Measurements from ENCODE around the gene IL2RA. TPM values are rescaled to one million over a fixed set of nuclear protein-coding genes. Genes with fewer than 3 reads are reported as not detected.

The IL2RA gene
- total and polyA plus RNA-seq, 9 donors = 0.07 to 5.2 (median 0.90) TPM; not detected in 2

DNA sequence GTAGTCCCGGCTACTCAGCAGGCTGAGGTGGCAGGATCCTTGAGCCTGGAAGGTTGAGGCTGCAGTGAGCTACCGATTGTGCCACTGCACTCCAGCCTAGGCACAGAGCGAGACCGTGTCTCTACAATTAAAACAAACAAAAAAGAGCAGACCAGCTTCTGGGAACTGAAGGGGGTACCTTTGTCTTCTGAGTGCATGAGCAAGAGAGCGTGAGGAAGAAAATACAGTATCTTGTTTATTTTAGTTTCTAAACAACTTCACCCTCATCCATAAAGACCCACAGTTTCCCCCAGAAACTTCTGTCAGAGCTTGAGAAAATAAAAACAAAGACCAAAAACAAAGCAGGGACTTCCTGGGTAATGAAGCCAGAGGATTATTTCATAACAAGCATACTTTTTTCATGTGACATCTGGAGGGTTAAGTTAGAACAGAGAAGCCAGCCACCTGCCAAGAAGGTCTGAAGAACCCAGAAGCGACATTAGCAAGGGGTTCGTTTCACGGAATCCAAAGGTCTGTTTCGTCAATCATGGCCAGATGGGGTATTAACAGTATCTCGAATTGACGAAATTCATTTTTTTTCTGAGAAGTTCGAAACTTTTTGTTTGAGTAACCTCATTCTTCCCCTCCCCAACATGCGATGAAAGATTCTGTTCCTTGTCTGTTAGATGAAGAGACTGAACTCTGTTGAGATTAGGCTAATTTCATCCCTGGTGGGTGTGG is 10.2 kb upstream of the IL2RA start:
- DNase-seq = no peak
- intact Hi-C loops (cut with DNase I) = no loop called here
- H3K4me1 ChIP-seq (ENCODE audit: insufficient read depth) = no peaks in the 10 kb centered on the region
- WGBS, 3 donors = 49 to 67% (median 62%) methylated on average over 13 of the region's 13 CpGs
- no peak for TF ChIP-seq EP300 (IDR thresholded peaks at IDR 0.05)
- TF ChIP-seq POLR2A (IDR thresholded peaks at IDR 0.05) = no peak
- TF ChIP-seq, protein P1, sequence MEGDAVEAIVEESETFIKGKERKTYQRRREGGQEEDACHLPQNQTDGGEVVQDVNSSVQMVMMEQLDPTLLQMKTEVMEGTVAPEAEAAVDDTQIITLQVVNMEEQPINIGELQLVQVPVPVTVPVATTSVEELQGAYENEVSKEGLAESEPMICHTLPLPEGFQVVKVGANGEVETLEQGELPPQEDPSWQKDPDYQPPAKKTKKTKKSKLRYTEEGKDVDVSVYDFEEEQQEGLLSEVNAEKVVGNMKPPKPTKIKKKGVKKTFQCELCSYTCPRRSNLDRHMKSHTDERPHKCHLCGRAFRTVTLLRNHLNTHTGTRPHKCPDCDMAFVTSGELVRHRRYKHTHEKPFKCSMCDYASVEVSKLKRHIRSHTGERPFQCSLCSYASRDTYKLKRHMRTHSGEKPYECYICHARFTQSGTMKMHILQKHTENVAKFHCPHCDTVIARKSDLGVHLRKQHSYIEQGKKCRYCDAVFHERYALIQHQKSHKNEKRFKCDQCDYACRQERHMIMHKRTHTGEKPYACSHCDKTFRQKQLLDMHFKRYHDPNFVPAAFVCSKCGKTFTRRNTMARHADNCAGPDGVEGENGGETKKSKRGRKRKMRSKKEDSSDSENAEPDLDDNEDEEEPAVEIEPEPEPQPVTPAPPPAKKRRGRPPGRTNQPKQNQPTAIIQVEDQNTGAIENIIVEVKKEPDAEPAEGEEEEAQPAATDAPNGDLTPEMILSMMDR (IDR thresholded peaks at IDR 0.05) = no peak
- H3K9me3 ChIP-seq = no peaks in the 10 kb centered on the region
- no peak overlapping the region for H3K27ac ChIP-seq
- no peaks in the 10 kb centered on the region for H3K36me3 ChIP-seq
- no peak overlapping the region for H3K4me3 ChIP-seq
- no peaks in the 10 kb centered on the region for H3K27me3 ChIP-seq

- Histone ChIP-seq H3K4me3 (no peak overlapping the region), H3K4me1 (ENCODE audit: insufficient read depth) (no peaks in the 10 kb centered on the region), H3K9me3 (no peaks in the 10 kb centered on the region), H3K36me3 (no peaks in the 10 kb centered on the region), H3K27me3 (no peaks in the 10 kb centered on the region), H3K27ac (no peak overlapping the region)
- WGBS, 3 donors = 85 to 88% (median 86%) methylated on average over 10 of the region's 10 CpGs
- DNase-seq = no peak
- TF ChIP-seq EP300 (IDR thresholded peaks at IDR 0.05) (no peak), POLR2A (IDR thresholded peaks at IDR 0.05) (no peak)
- TF ChIP-seq, protein P1 (IDR thresholded peaks at IDR 0.05) = no peak
- intact Hi-C loops (cut with DNase I) = no loop called here
Observed at GRCh38 chr10:6071181-6072175, 9.3 kb upstream of the IL2RA start.

GRCh38 chr10:6070660-6071059 is 8.5 kb upstream of the IL2RA start:
- Histone ChIP-seq H3K36me3 (no peaks in the 10 kb centered on the region), H3K27ac (no peak overlapping the region), H3K4me1 (ENCODE audit: insufficient read depth) (no peaks in the 10 kb centered on the region), H3K9me3 (no peaks in the 10 kb centered on the region), H3K27me3 (no peaks in the 10 kb centered on the region), H3K4me3 (no peak overlapping the region)
- TF ChIP-seq, protein P1 (IDR thresholded peaks at IDR 0.05) = no peak
- no peak for TF ChIP-seq POLR2A (IDR thresholded peaks at IDR 0.05)
- no peak for TF ChIP-seq EP300 (IDR thresholded peaks at IDR 0.05)
- 89 to 98% (median 92%) methylated on average over 5 of the region's 5 CpGs for WGBS, 3 donors
- DNase-seq = no peak
- intact Hi-C loops (cut with DNase I) = no loop called here

DNA sequence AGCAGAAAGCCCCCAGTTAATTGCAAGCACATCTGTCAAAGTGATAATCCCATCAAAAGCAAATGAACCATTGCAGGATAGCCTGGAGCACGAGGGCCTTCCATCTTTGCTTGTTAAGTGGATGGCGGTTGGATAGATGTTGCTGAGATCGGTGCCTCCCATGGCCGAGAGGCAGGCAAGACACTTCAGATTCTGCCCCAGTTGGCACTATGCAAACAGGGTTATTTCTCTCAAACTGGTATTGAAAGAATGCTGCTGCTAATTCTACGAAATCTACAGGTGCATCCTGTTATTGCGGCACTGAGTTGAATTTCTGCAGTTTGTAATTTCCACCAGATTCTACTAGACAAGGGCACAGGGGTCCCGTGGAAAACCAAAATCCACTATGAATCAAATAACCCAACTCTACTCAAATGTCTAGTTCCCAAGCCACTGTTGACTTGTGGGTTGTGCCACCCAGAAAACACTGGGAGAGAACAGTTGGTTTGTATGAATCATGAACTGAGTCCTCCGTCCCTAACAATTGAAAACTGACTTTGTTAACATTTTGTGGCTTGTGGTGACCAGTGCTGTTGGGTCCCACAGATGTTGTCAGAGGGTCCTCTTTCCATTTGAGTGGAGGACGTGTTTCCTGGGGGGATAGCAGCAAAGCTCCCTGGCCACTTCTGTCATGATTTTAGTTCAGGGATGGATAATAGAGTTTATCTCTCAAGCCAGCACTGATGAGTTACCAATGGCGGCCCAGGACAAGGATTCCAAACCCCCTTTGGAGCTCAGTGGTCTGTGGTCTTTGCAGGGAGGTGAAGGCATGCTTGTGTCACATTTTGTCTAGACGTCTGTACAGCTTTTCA is 7.1 kb upstream of the IL2RA start:
- Histone ChIP-seq H3K27ac (no peak overlapping the region), H3K4me1 (ENCODE audit: insufficient read depth) (no peaks in the 10 kb centered on the region), H3K27me3 (no peaks in the 10 kb centered on the region), H3K9me3 (no peaks in the 10 kb centered on the region), H3K36me3 (no peaks in the 10 kb centered on the region), H3K4me3 (no peak overlapping the region)
- WGBS, 3 donors = 88 to 93% (median 89%) methylated on average over 11 of the region's 11 CpGs
- TF ChIP-seq, protein P1 (IDR thresholded peaks at IDR 0.05) = no peak
- TF ChIP-seq POLR2A (IDR thresholded peaks at IDR 0.05) = no peak
- no peak for TF ChIP-seq EP300 (IDR thresholded peaks at IDR 0.05)
- intact Hi-C loops (cut with DNase I) = no loop called here
- DNase-seq = no peak
